Astrocyte (in vitro differentiated cells and primary cell): ENCODE measurements around the gene NTM.

ENCODE experiments used
- EZH2 ChIP-seq: IDR thresholded peaks from 2 replicates; pipeline ENCODE4 v1.6.1; 2012; ENCODE audit warnings: mild to moderate bottlenecking, low read length, inconsistent platforms; ENCODE audit not compliant: insufficient read depth
- TF ChIP-seq, protein P1 (sequence below): IDR thresholded peaks from 2 replicates; pipeline ENCODE4 v1.5.1; 2011; ENCODE audit warnings: low read depth, mild to moderate bottlenecking, inconsistent platforms, low read length, moderate library complexity; ENCODE audit not compliant: insufficient read depth

GRCh38 chr11:131530407-131530806, 160.0 kb downstream of the NTM start:
- no peak for TF ChIP-seq EZH2
- TF ChIP-seq, protein P1, sequence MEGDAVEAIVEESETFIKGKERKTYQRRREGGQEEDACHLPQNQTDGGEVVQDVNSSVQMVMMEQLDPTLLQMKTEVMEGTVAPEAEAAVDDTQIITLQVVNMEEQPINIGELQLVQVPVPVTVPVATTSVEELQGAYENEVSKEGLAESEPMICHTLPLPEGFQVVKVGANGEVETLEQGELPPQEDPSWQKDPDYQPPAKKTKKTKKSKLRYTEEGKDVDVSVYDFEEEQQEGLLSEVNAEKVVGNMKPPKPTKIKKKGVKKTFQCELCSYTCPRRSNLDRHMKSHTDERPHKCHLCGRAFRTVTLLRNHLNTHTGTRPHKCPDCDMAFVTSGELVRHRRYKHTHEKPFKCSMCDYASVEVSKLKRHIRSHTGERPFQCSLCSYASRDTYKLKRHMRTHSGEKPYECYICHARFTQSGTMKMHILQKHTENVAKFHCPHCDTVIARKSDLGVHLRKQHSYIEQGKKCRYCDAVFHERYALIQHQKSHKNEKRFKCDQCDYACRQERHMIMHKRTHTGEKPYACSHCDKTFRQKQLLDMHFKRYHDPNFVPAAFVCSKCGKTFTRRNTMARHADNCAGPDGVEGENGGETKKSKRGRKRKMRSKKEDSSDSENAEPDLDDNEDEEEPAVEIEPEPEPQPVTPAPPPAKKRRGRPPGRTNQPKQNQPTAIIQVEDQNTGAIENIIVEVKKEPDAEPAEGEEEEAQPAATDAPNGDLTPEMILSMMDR: no peak
